ENCODE data around the gene SLC6A13.
"Not testable (repeated sequence)": the region's sequence is repeated elsewhere in the genome, so short reads cannot be mapped to it uniquely, and the experiment has no call there.

SLC6A13 gene

GRCh38 chr12:236445-236844 is 26.2 kb downstream of the SLC6A13 start:
- Histone ChIP-seq H3K36me3 (ENCODE audit: insufficient read depth, low read length) (no peaks in the 10 kb centered on the region), H3K4me3 (ENCODE audit: low read depth, low read length) (no peak overlapping the region), H3K4me1 (ENCODE audit: control insufficient read depth, insufficient read depth, low read length, unreplicated experiment) (no peaks in the 10 kb centered on the region), H2AFZ (ENCODE audit: low read length, unreplicated experiment) (no peak overlapping the region), H3K79me2 (ENCODE audit: control insufficient read depth, insufficient read depth, low read length, unreplicated experiment) (no peaks in the 10 kb centered on the region), H3K27me3 (ENCODE audit: insufficient read depth, low read length) (peaks cover 43% of the 10 kb centered on the region; the same call in 1 of the 2 replicates), H3K27ac (ENCODE audit: low read depth, low read length) (no peak overlapping the region)

GRCh38 chr12:235967-236366 is 26.7 kb downstream of the SLC6A13 start:
- H3K36me3 ChIP-seq (ENCODE audit: insufficient read depth, low read length); H3K27ac ChIP-seq (ENCODE audit: low read depth, low read length); H3K4me3 ChIP-seq (ENCODE audit: low read depth, low read length); H3K4me1 ChIP-seq (ENCODE audit: control insufficient read depth, insufficient read depth, low read length, unreplicated experiment); H3K79me2 ChIP-seq (ENCODE audit: control insufficient read depth, insufficient read depth, low read length, unreplicated experiment); H2AFZ ChIP-seq (ENCODE audit: low read length, unreplicated experiment): not testable (repeated sequence)
- peaks cover 46% of the 10 kb centered on the region for H3K27me3 ChIP-seq (ENCODE audit: insufficient read depth, low read length)

DNA sequence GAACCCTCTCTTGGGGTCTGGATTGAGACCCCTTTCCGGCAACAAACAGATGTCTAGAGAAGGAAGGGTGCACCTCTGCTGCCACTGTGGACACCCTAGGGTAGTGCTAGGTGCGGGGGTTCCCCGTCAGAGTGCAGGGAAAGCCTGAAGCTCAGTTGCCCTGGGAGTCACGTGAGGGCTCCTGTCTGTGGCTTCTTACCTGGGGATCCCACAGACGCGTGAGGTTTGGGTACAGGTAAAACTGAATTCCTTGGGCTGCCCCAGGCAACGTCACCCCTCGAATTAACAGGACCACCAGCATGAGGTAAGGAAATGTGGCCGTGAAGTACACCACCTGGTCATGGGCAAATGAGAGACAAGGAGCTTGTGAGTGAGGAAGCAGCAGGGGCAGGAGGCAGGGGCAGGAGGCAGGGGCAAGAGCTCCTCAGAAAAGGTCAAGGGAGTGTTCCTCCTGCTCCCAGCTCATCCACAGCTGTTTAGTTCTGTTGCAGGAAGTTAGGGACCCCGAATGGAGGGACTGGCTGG is 27.7 kb downstream of the SLC6A13 start:
- Histone ChIP-seq H3K4me1 (ENCODE audit: control insufficient read depth, insufficient read depth, low read length, unreplicated experiment) (no peaks in the 10 kb centered on the region), H3K27me3 (ENCODE audit: insufficient read depth, low read length) (peaks cover 53% of the 10 kb centered on the region), H3K27ac (ENCODE audit: low read depth, low read length) (no peak overlapping the region), H2AFZ (ENCODE audit: low read length, unreplicated experiment) (no peak overlapping the region), H3K36me3 (ENCODE audit: insufficient read depth, low read length) (no peaks in the 10 kb centered on the region), H3K79me2 (ENCODE audit: control insufficient read depth, insufficient read depth, low read length, unreplicated experiment) (no peaks in the 10 kb centered on the region), H3K4me3 (ENCODE audit: low read depth, low read length) (no peak overlapping the region)

DNA sequence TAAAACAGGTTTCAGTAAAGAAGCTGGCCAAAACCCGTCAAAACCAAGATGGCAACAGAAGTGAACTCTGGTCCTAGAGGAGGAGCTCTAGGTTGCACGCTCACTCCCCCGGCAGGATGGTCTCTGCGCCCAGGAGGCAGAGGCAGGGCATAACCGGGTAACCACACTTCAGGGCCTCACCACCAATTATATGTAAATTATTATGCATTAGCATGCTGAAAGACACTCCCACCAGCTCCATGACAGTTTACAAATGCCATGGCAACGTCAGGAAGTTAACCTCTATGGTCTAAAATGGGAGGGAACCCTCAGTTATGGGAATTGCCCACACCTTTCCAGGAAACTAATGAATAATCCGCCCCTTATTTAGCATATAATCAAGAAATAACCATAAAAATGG is 28.6 kb downstream of the SLC6A13 start:
- H3K4me1 ChIP-seq (ENCODE audit: control insufficient read depth, insufficient read depth, low read length, unreplicated experiment) = no peaks in the 10 kb centered on the region
- H3K27me3 ChIP-seq (ENCODE audit: insufficient read depth, low read length) = peaks cover 62% of the 10 kb centered on the region
- H3K36me3 ChIP-seq (ENCODE audit: insufficient read depth, low read length) = no peaks in the 10 kb centered on the region
- no peak overlapping the region for H3K4me3 ChIP-seq (ENCODE audit: low read depth, low read length)
- H3K79me2 ChIP-seq (ENCODE audit: control insufficient read depth, insufficient read depth, low read length, unreplicated experiment) = no peaks in the 10 kb centered on the region
- no peak overlapping the region for H2AFZ ChIP-seq (ENCODE audit: low read length, unreplicated experiment)
- no peak overlapping the region for H3K27ac ChIP-seq (ENCODE audit: low read depth, low read length)

- Histone ChIP-seq H3K27me3 (ENCODE audit: insufficient read depth, low read length) (peaks cover 66% of the 10 kb centered on the region), H3K36me3 (ENCODE audit: insufficient read depth, low read length) (no peaks in the 10 kb centered on the region), H3K4me3 (ENCODE audit: low read depth, low read length) (no peak overlapping the region), H2AFZ (ENCODE audit: low read length, unreplicated experiment) (no peak overlapping the region), H3K27ac (ENCODE audit: low read depth, low read length) (no peak overlapping the region), H3K4me1 (ENCODE audit: control insufficient read depth, insufficient read depth, low read length, unreplicated experiment) (no peaks in the 10 kb centered on the region), H3K79me2 (ENCODE audit: control insufficient read depth, insufficient read depth, low read length, unreplicated experiment) (no peaks in the 10 kb centered on the region)
These were observed 29.0 kb downstream of the SLC6A13 start for GRCh38 chr12:233615-233968.

GRCh38 chr12:232731-233614 is 29.7 kb downstream of the SLC6A13 start:
- Histone ChIP-seq H3K36me3 (ENCODE audit: insufficient read depth, low read length) (no peaks in the 10 kb centered on the region), H3K27ac (ENCODE audit: low read depth, low read length) (no peak overlapping the region), H3K27me3 (ENCODE audit: insufficient read depth, low read length) (peaks cover 71% of the 10 kb centered on the region), H3K4me1 (ENCODE audit: control insufficient read depth, insufficient read depth, low read length, unreplicated experiment) (no peaks in the 10 kb centered on the region), H2AFZ (ENCODE audit: low read length, unreplicated experiment) (no peak overlapping the region), H3K4me3 (ENCODE audit: low read depth, low read length) (no peak overlapping the region), H3K79me2 (ENCODE audit: control insufficient read depth, insufficient read depth, low read length, unreplicated experiment) (no peaks in the 10 kb centered on the region)

- H2AFZ ChIP-seq (ENCODE audit: low read length, unreplicated experiment) = no peak overlapping the region
- H3K27me3 ChIP-seq (ENCODE audit: insufficient read depth, low read length) = peaks cover 68% of the 10 kb centered on the region
- H3K27ac ChIP-seq (ENCODE audit: low read depth, low read length) = no peak overlapping the region
- no peaks in the 10 kb centered on the region for H3K36me3 ChIP-seq (ENCODE audit: insufficient read depth, low read length)
- no peaks in the 10 kb centered on the region for H3K4me1 ChIP-seq (ENCODE audit: control insufficient read depth, insufficient read depth, low read length, unreplicated experiment)
- no peaks in the 10 kb centered on the region for H3K79me2 ChIP-seq (ENCODE audit: control insufficient read depth, insufficient read depth, low read length, unreplicated experiment)
- H3K4me3 ChIP-seq (ENCODE audit: low read depth, low read length) = no peak overlapping the region
These were observed 31.5 kb downstream of the SLC6A13 start for GRCh38 chr12:230925-231671.

GRCh38 chr12:229441-230191 is 33.0 kb downstream of the SLC6A13 start:
- Histone ChIP-seq H2AFZ (ENCODE audit: low read length, unreplicated experiment) (no peak overlapping the region), H3K36me3 (ENCODE audit: insufficient read depth, low read length) (no peaks in the 10 kb centered on the region), H3K27me3 (ENCODE audit: insufficient read depth, low read length) (peaks cover 69% of the 10 kb centered on the region), H3K27ac (ENCODE audit: low read depth, low read length) (no peak overlapping the region), H3K79me2 (ENCODE audit: control insufficient read depth, insufficient read depth, low read length, unreplicated experiment) (no peaks in the 10 kb centered on the region), H3K4me1 (ENCODE audit: control insufficient read depth, insufficient read depth, low read length, unreplicated experiment) (no peaks in the 10 kb centered on the region), H3K4me3 (ENCODE audit: low read depth, low read length) (no peak overlapping the region)

- H3K27ac ChIP-seq (ENCODE audit: low read depth, low read length) = no peak overlapping the region
- H2AFZ ChIP-seq (ENCODE audit: low read length, unreplicated experiment) = no peak overlapping the region
- H3K4me3 ChIP-seq (ENCODE audit: low read depth, low read length) = no peak overlapping the region
- peaks cover 73% of the 10 kb centered on the region for H3K27me3 ChIP-seq (ENCODE audit: insufficient read depth, low read length)
- no peaks in the 10 kb centered on the region for H3K4me1 ChIP-seq (ENCODE audit: control insufficient read depth, insufficient read depth, low read length, unreplicated experiment)
- H3K36me3 ChIP-seq (ENCODE audit: insufficient read depth, low read length) = no peaks in the 10 kb centered on the region
- H3K79me2 ChIP-seq (ENCODE audit: control insufficient read depth, insufficient read depth, low read length, unreplicated experiment) = no peaks in the 10 kb centered on the region
These were observed 33.8 kb downstream of the SLC6A13 start for GRCh38 chr12:228846-229200.

DNA sequence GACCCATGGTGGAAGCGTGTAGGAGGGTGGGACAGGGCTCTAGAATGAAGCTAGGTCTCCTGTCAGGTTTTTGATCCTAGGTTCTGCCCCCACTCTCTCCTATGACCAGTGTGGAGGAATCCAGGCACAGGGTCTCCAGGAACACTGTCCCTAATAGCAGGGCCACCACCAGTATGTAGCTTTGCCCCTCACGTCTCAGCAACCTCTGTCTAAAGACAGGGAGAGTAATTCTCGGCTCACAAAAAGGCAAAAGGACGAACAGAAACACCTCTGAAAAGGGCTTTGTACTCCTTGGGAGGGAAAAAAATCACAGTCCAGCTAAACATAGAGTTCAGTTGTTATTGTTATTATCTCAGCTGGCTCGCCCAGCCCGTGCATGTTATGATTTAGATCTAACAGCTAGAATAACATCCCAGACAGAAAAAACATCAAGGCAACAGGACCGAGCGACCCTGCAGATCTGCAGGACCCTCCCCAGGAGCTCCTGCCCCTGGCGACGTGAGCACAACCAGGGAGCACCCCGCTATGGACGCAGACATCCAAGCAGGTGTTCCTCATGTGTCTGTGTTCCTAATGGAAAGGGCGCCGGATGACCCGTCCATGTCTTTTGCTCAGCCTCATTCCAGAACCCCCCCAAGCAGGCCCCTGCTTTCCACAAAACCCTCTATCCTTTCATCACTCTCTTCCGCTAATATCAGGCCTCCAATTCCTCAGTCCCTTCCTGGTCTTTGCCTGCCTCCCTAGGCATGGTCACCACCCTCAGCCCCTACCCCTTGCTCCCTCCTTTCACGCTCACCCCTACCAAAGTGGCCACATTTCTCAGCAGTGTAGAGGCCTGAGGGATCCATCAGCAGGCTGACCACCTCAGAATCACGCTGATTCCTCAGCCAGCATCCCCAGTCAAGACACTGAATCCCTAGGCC is 34.5 kb downstream of the SLC6A13 start:
- H3K27ac ChIP-seq (ENCODE audit: low read depth, low read length) = no peak overlapping the region
- no peak overlapping the region for H2AFZ ChIP-seq (ENCODE audit: low read length, unreplicated experiment)
- H3K4me1 ChIP-seq (ENCODE audit: control insufficient read depth, insufficient read depth, low read length, unreplicated experiment) = no peaks in the 10 kb centered on the region
- no peak overlapping the region for H3K4me3 ChIP-seq (ENCODE audit: low read depth, low read length)
- H3K36me3 ChIP-seq (ENCODE audit: insufficient read depth, low read length) = no peaks in the 10 kb centered on the region
- peaks cover 67% of the 10 kb centered on the region for H3K27me3 ChIP-seq (ENCODE audit: insufficient read depth, low read length)
- no peaks in the 10 kb centered on the region for H3K79me2 ChIP-seq (ENCODE audit: control insufficient read depth, insufficient read depth, low read length, unreplicated experiment)
